HG02840 (cell line): ENCODE data around the gene NRIP1.

Experiments
- ATAC-seq: cut with Tn5 transposase; IDR thresholded peaks from one replicate; pipeline ENCODE4 v1.9.1; 2021; ENCODE audit warnings: mild to moderate bottlenecking, moderate library complexity, moderate number of reproducible peaks; ENCODE audit not compliant: unreplicated experiment, low FRiP score

NRIP1 gene

GRCh38 chr21:15011967-15012366, 52.8 kb downstream of the NRIP1 start:
- ATAC-seq, result no peak

DNA sequence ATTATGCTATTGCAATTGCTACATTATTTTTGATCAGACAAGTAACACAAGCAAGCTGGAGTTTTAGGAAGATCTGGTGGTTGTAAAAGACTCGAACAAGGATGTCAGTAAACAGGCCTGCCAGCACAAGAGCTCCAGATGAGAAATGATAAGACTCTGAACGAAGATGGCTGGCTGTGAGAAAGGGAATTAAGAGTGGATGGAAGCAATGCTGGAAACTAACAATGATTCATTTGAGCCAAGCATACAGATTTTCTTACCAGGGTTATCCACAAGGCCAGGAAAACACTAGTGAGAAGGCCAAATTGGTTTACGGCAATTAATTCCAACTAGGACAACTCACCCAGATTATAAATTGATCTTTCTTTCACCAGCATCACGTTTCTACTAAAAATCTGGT, 54.2 kb downstream of the NRIP1 start:
- no peak for ATAC-seq

DNA sequence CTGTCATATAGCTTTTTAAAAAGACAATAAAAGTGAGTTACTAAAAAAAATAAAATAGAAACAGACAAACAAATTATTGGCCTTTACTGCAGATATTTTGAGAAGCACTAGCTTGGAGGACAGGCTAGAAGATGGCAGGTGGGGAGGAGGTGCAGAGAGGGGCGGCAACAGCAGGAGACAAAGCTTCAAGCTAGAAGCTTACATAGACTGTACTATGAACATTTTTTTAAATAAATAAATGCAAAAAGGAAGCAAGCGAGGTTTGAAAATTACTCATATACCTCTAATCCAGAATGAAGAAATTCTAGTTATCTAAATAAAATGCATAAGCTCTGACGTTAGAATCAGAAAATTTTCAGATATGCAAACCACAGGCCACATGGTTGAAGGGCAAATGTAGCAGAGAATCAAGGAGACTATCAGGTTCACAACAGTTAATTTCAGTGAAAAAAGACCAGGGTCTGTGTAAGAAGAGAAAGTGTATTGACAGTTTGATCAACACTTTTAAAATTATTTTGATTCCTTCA, 54.9 kb downstream of the NRIP1 start:
- ATAC-seq, result no peak

- ATAC-seq, result no peak
These were observed 57.0 kb downstream of the NRIP1 start for GRCh38 chr21:15007716-15008296.

DNA sequence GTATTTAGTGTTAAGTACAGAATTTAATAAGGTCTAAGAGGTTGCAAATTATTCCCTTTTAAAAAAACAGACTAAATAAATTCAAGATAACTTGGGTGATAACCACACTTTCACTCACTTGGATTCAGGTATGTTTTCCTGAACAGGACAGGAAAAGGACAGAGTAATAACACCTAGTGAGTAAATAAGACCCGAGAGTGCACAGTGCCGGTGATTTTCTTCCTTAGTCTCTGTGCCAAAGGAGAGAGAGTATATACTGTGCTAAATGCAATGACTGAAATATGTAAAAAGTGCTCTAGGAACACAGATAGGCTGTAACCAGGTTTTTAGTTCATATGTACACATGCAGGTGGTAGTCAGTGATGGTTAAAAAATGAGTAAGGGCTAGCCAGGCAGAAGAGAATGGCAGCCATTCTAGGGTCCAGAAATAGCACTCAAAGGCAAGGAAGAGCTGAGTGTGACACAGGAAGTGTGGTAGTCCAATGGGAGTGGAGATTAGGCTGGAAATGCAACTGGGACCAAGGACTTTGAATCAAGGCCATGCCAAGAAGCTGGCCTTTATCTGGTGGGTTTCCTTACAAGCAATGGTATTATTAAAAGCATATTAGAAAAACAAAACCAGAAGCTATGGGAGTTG, 58.1 kb downstream of the NRIP1 start:
- no peak for ATAC-seq

GRCh38 chr21:15005391-15005790, 59.4 kb downstream of the NRIP1 start:
- ATAC-seq, result no peak

- no peak for ATAC-seq
These were observed 60.0 kb downstream of the NRIP1 start for GRCh38 chr21:15004721-15005370.

DNA sequence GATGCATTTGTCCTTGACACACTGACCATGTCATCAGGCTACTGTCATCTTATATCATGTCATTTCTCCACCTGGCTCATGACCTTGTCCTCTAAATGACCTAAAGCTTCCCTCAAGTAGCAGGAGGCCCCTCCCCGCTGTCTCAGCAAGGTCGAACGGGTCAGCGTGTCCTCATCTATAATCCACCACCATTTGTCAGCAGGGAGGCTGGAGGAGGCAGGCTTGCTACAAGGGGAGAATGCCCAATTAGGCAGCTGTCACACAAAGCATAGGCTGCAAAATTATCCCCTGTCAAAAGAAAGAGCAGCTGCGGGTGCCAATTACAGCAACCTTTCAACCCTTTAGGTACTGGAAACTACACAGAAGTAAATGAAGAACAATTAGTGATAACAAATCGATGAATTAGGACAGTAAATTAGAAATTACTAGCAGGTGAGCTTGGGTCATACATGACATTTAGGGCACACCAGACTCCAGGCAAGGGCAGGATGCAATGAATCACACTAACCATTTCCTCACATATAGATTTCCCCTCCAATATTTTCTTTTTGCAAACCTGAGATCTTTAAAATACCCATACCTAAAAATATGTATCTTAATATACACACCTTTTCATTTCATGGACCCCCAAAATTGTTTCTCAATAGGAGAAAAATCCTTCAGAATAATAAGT, 61.2 kb downstream of the NRIP1 start:
- no peak for ATAC-seq

DNA sequence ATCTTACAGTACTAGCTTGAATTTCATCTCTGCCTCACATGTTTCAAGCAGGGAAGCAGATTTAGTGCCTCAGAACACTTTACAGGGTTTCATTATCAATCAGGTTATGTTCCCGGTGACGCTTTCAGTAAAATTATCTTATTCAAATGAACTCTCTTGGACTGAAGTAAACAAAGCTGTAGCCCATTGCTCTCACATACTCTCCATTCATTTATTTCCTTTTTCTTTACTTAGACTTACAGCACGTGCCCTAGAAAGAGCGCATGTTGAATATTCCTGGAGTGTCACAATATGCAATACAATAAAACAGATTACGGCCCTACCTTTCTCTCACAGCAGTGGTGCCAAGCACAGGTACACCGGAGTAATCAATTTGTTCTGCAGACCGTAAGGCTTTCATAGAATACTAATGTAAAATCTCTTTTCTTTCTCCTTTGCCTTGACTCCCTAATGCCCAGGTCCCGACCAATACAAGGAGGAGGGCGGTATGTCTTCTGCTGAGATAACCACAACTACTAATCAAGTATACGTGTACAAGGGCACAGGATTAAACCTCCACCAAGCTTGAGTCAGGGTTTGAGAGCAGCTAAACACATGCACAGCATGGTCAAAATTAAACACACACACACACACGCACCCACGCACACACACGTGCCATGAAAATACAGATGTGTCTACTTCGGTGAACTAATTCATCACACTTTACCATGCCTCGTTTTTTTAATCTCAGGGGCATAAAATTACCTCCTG, 62.8 kb downstream of the NRIP1 start:
- ATAC-seq, result no peak

- no peak for ATAC-seq
These were observed 63.7 kb downstream of the NRIP1 start for GRCh38 chr21:15001113-15001512.

GRCh38 chr21:15000081-15000480, 64.7 kb downstream of the NRIP1 start:
- ATAC-seq, result no peak

- no peak for ATAC-seq
These were observed 66.0 kb downstream of the NRIP1 start for GRCh38 chr21:14998784-14999183.

- ATAC-seq, result no peak
These were observed 66.5 kb downstream of the NRIP1 start for GRCh38 chr21:14998336-14998735.

- no peak for ATAC-seq
These were observed 68.9 kb downstream of the NRIP1 start for GRCh38 chr21:14995695-14996490.

DNA sequence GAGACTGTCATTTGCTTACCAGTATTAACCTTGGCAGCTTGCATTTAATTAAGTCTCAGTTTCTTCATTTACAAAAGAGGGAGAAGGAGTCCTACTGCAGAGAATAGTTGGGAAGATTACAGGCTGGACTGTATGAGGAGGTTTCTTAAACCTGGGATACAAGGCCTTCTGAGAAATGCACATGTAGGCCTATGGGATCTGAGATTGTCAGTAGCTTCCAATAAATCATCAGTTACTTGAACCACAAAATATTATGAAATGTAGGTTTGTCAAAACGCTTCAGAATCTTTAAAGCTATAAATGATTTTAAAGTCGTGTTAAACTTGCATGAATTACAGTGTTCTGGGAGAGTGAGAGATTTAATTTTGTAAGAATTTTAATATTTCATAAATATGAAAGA, 69.6 kb downstream of the NRIP1 start:
- ATAC-seq, result no peak

DNA sequence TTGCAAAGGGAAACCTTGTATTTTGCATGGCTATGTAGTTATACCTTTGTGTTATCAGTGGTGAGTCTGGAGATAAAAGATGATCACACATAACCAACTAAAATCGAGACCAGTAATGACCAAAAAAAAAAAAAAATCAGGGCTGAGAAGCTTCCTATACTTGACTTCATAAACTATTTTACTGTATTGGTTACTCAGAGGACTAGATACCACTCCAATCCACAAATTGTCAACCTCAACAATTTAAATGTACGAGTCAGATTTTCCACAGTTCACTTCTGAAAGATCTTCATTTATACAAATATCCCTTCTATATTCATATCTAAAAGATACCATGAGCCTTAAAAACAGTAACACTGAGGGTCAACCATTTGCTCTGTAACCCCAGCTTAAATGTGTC, 71.7 kb downstream of the NRIP1 start:
- ATAC-seq, result no peak

GRCh38 chr21:14991957-14992356, 72.8 kb downstream of the NRIP1 start:
- no peak for ATAC-seq

GRCh38 chr21:14989359-14989758, 75.4 kb downstream of the NRIP1 start:
- ATAC-seq, result no peak

DNA sequence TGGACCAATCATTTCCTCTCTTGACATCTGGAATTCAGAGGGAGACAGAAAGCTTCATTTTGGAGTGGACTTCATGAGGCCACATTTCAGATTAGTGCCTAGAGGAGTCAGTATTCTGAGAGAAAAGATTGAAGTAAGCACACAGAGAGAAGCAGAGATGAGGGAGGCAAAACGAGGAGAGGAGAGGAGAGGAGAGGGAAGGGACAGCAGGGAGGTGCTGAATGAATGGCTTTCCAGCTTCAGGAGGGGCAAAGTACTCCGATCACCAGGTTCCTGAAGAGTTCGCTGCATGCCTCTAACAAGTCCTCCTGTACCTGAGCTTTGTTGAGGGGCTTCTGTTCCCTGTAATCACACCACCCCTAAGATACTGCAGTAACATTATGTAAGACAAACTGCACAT, 76.0 kb downstream of the NRIP1 start:
- ATAC-seq, result no peak
